Glutamatergic neuron (in vitro differentiated cells): ENCODE results near the gene DDX49. TPM values are rescaled to one million over a fixed set of nuclear protein-coding genes. Genes with fewer than 3 reads are reported as not detected.

Experiments used
- DNase-seq: peaks from one replicate; pipeline ENCODE4 v3.0.0; 2022
- H3K27ac Mint-ChIP-seq: one replicate; pipeline ENCODE4 v1.8.0; 2020; ENCODE audit warnings: mild to moderate bottlenecking, mixed read lengths, inconsistent platforms; ENCODE audit not compliant: unreplicated experiment
- H3K27me3 Mint-ChIP-seq: one replicate; pipeline ENCODE4 v1.8.0; 2020; ENCODE audit warnings: mild to moderate bottlenecking, moderate library complexity, mixed read lengths, inconsistent platforms; ENCODE audit not compliant: unreplicated experiment
- H3K36me3 Mint-ChIP-seq: one replicate; pipeline ENCODE4 v1.8.0; 2020; ENCODE audit warnings: mild to moderate bottlenecking, mixed read lengths, inconsistent platforms; ENCODE audit not compliant: unreplicated experiment
- H3K4me1 Mint-ChIP-seq: one replicate; pipeline ENCODE4 v1.8.0; 2020; ENCODE audit warnings: mild to moderate bottlenecking, low read depth, mixed read lengths, inconsistent platforms; ENCODE audit not compliant: unreplicated experiment
- H3K4me3 Mint-ChIP-seq: one replicate; pipeline ENCODE4 v1.8.0; 2020; ENCODE audit warnings: mild to moderate bottlenecking, mixed read lengths, inconsistent platforms; ENCODE audit not compliant: unreplicated experiment
- H3K9me3 Mint-ChIP-seq: one replicate; pipeline ENCODE4 v1.8.0; 2020; ENCODE audit warnings: mild to moderate bottlenecking, moderate library complexity, mixed read lengths, inconsistent platforms; ENCODE audit not compliant: unreplicated experiment
- CTCF ChIP-seq: fragments of 200-600 bp; sonication (generic); IDR thresholded peaks from one replicate; pipeline ENCODE4 v1.5.0; 2021; ENCODE audit not compliant: partially characterized antibody, unreplicated experiment
- total RNA-seq: library from RNA; stranded (reverse); fragmentation: NEBNext Ultra II Directional; extraction: Animal tissue kit (Norgen Biotek cat#: 25700); gene quantifications from one replicate; pipeline ENCODE4 v1.2.1, GENCODE V29; 2021; ENCODE audit not compliant: unreplicated experiment

Gene DDX49
- total RNA-seq, 1 donor from 2014 or later = 51.4 TPM

GRCh38 chr19:18906605-18907519 lies 12.7 kb upstream of the DDX49 start:
- no peak overlapping the region for H3K27ac Mint-ChIP-seq

GRCh38 chr19:18908917-18909619 lies 10.4 kb upstream of the DDX49 start:
- no peak for TF ChIP-seq CTCF
- DNase-seq = no peak
- H3K4me3 Mint-ChIP-seq = no peak overlapping the region

More at GRCh38 chr19:18906605-18907519, 12.7 kb upstream of the DDX49 start:
- Mint-ChIP-seq H3K27me3 (peaks cover 2% of the 10 kb centered on the region), H3K9me3 (peaks cover 2% of the 10 kb centered on the region), H3K4me3 (no peak overlapping the region), H3K36me3 (no peaks in the 10 kb centered on the region), H3K4me1 (no peaks in the 10 kb centered on the region)
- TF ChIP-seq CTCF = no peak
- DNase-seq = no peak

GRCh38 chr19:18910010-18910409 lies 9.5 kb upstream of the DDX49 start:
- DNase-seq = no peak
- Mint-ChIP-seq H3K4me1 (no peaks in the 10 kb centered on the region), H3K27me3 (peaks cover 2% of the 10 kb centered on the region), H3K9me3 (no peaks in the 10 kb centered on the region), H3K27ac (no peak overlapping the region), H3K36me3 (no peaks in the 10 kb centered on the region), H3K4me3 (no peak overlapping the region)
- no peak for TF ChIP-seq CTCF

More at GRCh38 chr19:18908917-18909619, 10.4 kb upstream of the DDX49 start:
- H3K36me3 Mint-ChIP-seq = no peaks in the 10 kb centered on the region
- H3K27me3 Mint-ChIP-seq = peaks cover 2% of the 10 kb centered on the region
- no peak overlapping the region for H3K27ac Mint-ChIP-seq
- no peaks in the 10 kb centered on the region for H3K9me3 Mint-ChIP-seq
- no peaks in the 10 kb centered on the region for H3K4me1 Mint-ChIP-seq

GRCh38 chr19:18910801-18911436 lies 8.6 kb upstream of the DDX49 start:
- TF ChIP-seq CTCF = no peak
- no peak for DNase-seq
- H3K9me3 Mint-ChIP-seq = no peaks in the 10 kb centered on the region
- H3K4me3 Mint-ChIP-seq = no peak overlapping the region
- H3K27me3 Mint-ChIP-seq = peaks cover 2% of the 10 kb centered on the region
- H3K36me3 Mint-ChIP-seq = no peaks in the 10 kb centered on the region
- H3K27ac Mint-ChIP-seq = no peak overlapping the region
- H3K4me1 Mint-ChIP-seq = no peaks in the 10 kb centered on the region
